LNCAP (cell line): ENCODE measurements around the gene ZP1.

Experiments used
- CTCF ChIP-seq: fragments of 450-650 bp; IDR thresholded peaks from 2 replicates; pipeline ENCODE4 v1.5.1; 2017; ENCODE audit warnings: mild to moderate bottlenecking

ZP1 gene

GRCh38 chr11:60899046-60899936, 31.9 kb downstream of the ZP1 start:
- TF ChIP-seq CTCF: peak; percentile 97

GRCh38 chr11:60899977-60900376, 32.6 kb downstream of the ZP1 start:
- TF ChIP-seq CTCF: no peak

- no peak for TF ChIP-seq CTCF
Observed at GRCh38 chr11:60900673-60901404, 33.5 kb downstream of the ZP1 start.

- TF ChIP-seq CTCF: no peak
Observed at GRCh38 chr11:60902625-60903024, 35.3 kb downstream of the ZP1 start.

- TF ChIP-seq CTCF: no peak
Observed at GRCh38 chr11:60905047-60905446, 37.7 kb downstream of the ZP1 start.

- no peak for TF ChIP-seq CTCF
Observed at GRCh38 chr11:60905551-60906113, 38.3 kb downstream of the ZP1 start.

GRCh38 chr11:60906132-60906972, 39.0 kb downstream of the ZP1 start, which contains the start of gene PRPF19:
Gene PRPF19 (minus strand): TSS chr11:60906585. CDS start chr11:60906382, 203 bp downstream.
- TF ChIP-seq CTCF: no peak
